Mammary epithelial cell (primary cell): ENCODE data around the gene GPR39.

Experiments used
- EZH2 ChIP-seq: IDR thresholded peaks from 2 replicates; pipeline ENCODE4 v1.6.1; 2012; ENCODE audit warnings: low read length, inconsistent platforms, borderline replicate concordance
- TF ChIP-seq, protein P1 (sequence below), 2 donors: IDR thresholded peaks in 1 of 2; conservative IDR thresholded peaks in 1 of 2; 2 replicates each; pipeline ENCODE4 v1.5.1; 2011 to 2012; ENCODE audit warnings: inconsistent platforms in 2 of 2, low read length in 2 of 2, mild to moderate bottlenecking in 2 of 2, control low read depth in 1 of 2, low read depth in 1 of 2; ENCODE audit not compliant: insufficient read depth in 1 of 2; ENCODE audit errors: extremely low read depth in 1 of 2

DNA sequence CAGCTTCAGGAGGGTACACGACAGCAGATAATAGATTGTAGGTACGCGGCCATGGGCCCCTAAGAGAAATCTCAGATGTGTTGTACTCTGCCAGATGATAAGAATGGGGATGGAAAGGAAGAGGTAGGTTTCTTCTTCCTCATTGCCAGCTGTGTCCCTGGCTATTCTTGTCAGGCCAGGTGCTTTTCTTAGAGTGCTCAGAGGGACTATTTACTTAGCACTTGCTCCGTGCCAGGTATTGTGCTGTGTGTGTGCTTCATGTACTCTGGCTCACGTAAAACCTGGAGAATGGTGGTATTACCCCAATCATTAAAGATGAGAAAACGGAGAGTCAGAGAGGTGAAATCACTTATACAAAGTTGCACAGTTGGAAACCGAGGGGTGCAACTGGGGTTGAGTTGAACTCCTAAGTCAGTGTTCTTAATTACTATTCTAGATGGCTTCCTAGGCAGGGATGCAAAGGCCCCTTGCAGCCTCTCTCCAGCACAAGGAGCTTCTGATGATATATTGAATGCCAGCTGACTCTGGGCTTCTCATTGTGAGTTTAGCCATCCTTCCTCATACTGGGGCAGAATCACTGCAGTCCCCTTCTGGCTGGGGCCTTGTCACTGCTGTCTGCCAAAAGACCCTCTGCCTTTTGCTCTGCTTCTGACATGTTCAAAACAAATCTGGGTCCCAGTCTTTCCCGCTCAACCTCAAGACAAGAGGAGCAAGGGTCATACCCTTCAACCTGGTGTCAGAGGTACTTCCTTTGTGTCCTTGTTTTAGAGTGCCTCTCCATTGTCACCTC is 192.7 kb downstream of the GPR39 start:
- TF ChIP-seq, protein P1, sequence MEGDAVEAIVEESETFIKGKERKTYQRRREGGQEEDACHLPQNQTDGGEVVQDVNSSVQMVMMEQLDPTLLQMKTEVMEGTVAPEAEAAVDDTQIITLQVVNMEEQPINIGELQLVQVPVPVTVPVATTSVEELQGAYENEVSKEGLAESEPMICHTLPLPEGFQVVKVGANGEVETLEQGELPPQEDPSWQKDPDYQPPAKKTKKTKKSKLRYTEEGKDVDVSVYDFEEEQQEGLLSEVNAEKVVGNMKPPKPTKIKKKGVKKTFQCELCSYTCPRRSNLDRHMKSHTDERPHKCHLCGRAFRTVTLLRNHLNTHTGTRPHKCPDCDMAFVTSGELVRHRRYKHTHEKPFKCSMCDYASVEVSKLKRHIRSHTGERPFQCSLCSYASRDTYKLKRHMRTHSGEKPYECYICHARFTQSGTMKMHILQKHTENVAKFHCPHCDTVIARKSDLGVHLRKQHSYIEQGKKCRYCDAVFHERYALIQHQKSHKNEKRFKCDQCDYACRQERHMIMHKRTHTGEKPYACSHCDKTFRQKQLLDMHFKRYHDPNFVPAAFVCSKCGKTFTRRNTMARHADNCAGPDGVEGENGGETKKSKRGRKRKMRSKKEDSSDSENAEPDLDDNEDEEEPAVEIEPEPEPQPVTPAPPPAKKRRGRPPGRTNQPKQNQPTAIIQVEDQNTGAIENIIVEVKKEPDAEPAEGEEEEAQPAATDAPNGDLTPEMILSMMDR (conservative IDR thresholded peaks at IDR 0.05 in 1 of 2, IDR thresholded peaks at IDR 0.05 in 1 of 2; ENCODE audit: extremely low read depth in 1 of 2, insufficient read depth in 1 of 2, low read depth in 1 of 2, low read length in 2 of 2): no peak
- TF ChIP-seq EZH2: no peak
